Choroid plexus epithelial cell (primary cell): ENCODE measurements around the gene MYO15B.

Experiments
- DNase-seq: peaks from one replicate; pipeline ENCODE4 v3.0.0-alpha.2; 2010; ENCODE audit warnings: low read depth
- H3K4me3 ChIP-seq: 2 replicates; pipeline ENCODE4 v1.5.1; 2011; ENCODE audit warnings: low read depth, mild to moderate bottlenecking, control low read depth, low read length, moderate library complexity
- CTCF ChIP-seq: conservative IDR thresholded peaks from 2 replicates; pipeline ENCODE4 v1.5.1; 2011; ENCODE audit warnings: low read depth, mild to moderate bottlenecking, control low read depth, inconsistent platforms, low read length, moderate library complexity

Gene MYO15B

GRCh38 chr17:75643643-75644017 is 56.0 kb downstream of the MYO15B start:
- H3K4me3 ChIP-seq = no peak overlapping the region
- no peak for DNase-seq
- no peak for TF ChIP-seq CTCF

GRCh38 chr17:75645501-75645888 is 57.9 kb downstream of the MYO15B start:
- peak; percentile 92 for DNase-seq
- no peak overlapping the region for H3K4me3 ChIP-seq
- TF ChIP-seq CTCF = no peak

- H3K4me3 ChIP-seq = no peak overlapping the region
- peak; percentile 39 for DNase-seq
- no peak for TF ChIP-seq CTCF
These were observed 58.5 kb downstream of the MYO15B start for GRCh38 chr17:75645889-75646637.

- no peak for DNase-seq
- TF ChIP-seq CTCF = no peak
- H3K4me3 ChIP-seq = no peak overlapping the region
These were observed 59.0 kb downstream of the MYO15B start for GRCh38 chr17:75646638-75646992.

GRCh38 chr17:75647061-75647460 is 59.5 kb downstream of the MYO15B start:
- TF ChIP-seq CTCF = no peak
- H3K4me3 ChIP-seq = no peak overlapping the region
- no peak for DNase-seq

- no peak for TF ChIP-seq CTCF
- no peak overlapping the region for H3K4me3 ChIP-seq
- no peak for DNase-seq
These were observed 60.3 kb downstream of the MYO15B start for GRCh38 chr17:75647921-75648320.

GRCh38 chr17:75649687-75650086 is 62.1 kb downstream of the MYO15B start:
- no peak for DNase-seq
- no peak overlapping the region for H3K4me3 ChIP-seq
- TF ChIP-seq CTCF = no peak
